Glutamatergic neuron (in vitro differentiated cells): Measurements from ENCODE around the gene CTH. TPM values are rescaled to one million over a fixed set of nuclear protein-coding genes. Genes with fewer than 3 reads are reported as not detected.

Source experiments
- DNase-seq: peaks from one replicate; pipeline ENCODE4 v3.0.0; 2022
- H3K27ac Mint-ChIP-seq: one replicate; pipeline ENCODE4 v1.8.0; 2020; ENCODE audit warnings: mild to moderate bottlenecking, mixed read lengths, inconsistent platforms; ENCODE audit not compliant: unreplicated experiment
- H3K27me3 Mint-ChIP-seq: one replicate; pipeline ENCODE4 v1.8.0; 2020; ENCODE audit warnings: mild to moderate bottlenecking, moderate library complexity, mixed read lengths, inconsistent platforms; ENCODE audit not compliant: unreplicated experiment
- H3K36me3 Mint-ChIP-seq: one replicate; pipeline ENCODE4 v1.8.0; 2020; ENCODE audit warnings: mild to moderate bottlenecking, mixed read lengths, inconsistent platforms; ENCODE audit not compliant: unreplicated experiment
- H3K4me1 Mint-ChIP-seq: one replicate; pipeline ENCODE4 v1.8.0; 2020; ENCODE audit warnings: mild to moderate bottlenecking, low read depth, mixed read lengths, inconsistent platforms; ENCODE audit not compliant: unreplicated experiment
- H3K4me3 Mint-ChIP-seq: one replicate; pipeline ENCODE4 v1.8.0; 2020; ENCODE audit warnings: mild to moderate bottlenecking, mixed read lengths, inconsistent platforms; ENCODE audit not compliant: unreplicated experiment
- H3K9me3 Mint-ChIP-seq: one replicate; pipeline ENCODE4 v1.8.0; 2020; ENCODE audit warnings: mild to moderate bottlenecking, moderate library complexity, mixed read lengths, inconsistent platforms; ENCODE audit not compliant: unreplicated experiment
- total RNA-seq: library from RNA; stranded (reverse); fragmentation: NEBNext Ultra II Directional; extraction: Animal tissue kit (Norgen Biotek cat#: 25700); gene quantifications from one replicate; pipeline ENCODE4 v1.2.1, GENCODE V29; 2021; ENCODE audit not compliant: unreplicated experiment
- TF ChIP-seq, protein P1 (sequence below): fragments of 200-600 bp; sonication (generic); IDR thresholded peaks from one replicate; pipeline ENCODE4 v1.5.0; 2021; ENCODE audit not compliant: partially characterized antibody, unreplicated experiment

The CTH gene
- total RNA-seq, 1 donor from 2014 or later, result 7.3 TPM

DNA sequence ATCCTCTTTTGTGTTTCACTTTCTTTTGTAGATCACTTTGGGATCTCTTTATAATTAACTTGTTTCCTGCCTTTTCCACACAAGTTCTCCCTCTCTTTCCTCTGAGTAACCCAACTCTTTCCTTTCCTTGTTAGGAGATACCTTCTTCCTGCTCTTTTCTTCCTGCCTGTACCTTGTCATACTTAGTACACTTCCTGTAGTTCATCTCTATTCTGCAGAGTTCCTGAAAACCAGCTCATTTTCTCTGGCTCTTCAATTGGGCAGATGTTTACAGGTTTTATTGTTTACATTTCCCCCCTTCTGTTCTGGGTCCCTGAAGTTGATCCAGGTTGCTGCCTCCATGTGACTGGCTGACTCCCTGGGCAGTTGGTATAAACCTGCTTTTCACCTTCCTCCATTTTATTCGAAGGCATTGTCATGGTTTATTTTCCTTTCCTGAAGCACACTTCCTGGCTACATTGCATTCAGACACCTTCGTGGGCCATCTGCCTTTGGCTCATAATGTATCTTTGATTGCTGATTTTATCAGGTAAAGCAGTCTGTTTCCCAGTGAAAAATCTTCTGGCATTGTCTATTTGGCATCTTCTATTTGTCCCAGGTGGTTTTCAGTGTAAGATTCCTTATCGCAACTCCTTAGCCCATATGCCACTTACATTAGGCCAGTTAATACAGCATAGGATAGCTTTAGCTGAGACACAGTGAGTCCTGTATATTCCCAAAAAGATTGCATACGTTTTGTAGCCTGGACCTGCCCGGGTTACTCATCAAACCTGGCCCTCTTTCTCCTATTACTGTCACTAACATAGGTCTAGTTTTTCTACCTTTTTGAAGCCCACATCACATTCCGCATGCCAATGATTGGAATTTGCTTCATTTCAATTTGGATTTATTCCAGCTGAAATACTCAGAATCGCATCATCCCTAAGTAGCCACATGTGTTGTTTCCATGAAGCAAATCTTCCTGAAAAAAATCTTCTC is 15.4 kb downstream of the CTH start:
- Mint-ChIP-seq H3K9me3 (no peaks in the 10 kb centered on the region), H3K4me3 (no peak overlapping the region), H3K27me3 (peaks cover 4% of the 10 kb centered on the region), H3K27ac (no peak overlapping the region), H3K4me1 (no peaks in the 10 kb centered on the region), H3K36me3 (no peaks in the 10 kb centered on the region)
- no peak for DNase-seq
- TF ChIP-seq, protein P1, sequence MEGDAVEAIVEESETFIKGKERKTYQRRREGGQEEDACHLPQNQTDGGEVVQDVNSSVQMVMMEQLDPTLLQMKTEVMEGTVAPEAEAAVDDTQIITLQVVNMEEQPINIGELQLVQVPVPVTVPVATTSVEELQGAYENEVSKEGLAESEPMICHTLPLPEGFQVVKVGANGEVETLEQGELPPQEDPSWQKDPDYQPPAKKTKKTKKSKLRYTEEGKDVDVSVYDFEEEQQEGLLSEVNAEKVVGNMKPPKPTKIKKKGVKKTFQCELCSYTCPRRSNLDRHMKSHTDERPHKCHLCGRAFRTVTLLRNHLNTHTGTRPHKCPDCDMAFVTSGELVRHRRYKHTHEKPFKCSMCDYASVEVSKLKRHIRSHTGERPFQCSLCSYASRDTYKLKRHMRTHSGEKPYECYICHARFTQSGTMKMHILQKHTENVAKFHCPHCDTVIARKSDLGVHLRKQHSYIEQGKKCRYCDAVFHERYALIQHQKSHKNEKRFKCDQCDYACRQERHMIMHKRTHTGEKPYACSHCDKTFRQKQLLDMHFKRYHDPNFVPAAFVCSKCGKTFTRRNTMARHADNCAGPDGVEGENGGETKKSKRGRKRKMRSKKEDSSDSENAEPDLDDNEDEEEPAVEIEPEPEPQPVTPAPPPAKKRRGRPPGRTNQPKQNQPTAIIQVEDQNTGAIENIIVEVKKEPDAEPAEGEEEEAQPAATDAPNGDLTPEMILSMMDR, result no peak

DNA sequence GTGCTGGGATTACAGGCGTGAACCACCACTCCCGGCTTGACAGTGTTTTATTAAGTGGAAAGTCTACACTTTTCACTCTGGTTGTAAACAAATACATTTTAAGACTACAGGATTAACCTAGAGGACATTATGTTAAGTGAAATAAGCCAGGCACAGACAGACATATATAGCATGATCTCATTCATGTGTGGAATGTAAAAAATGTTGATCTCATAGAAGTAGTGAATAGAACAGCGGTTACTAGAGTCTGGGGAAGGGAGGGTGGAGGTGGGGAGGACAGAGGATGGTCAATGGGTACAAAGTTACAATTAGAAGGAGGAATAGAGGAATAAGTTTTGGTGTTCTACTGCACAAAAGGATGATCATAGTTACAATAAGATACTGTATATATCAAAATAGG is 16.9 kb downstream of the CTH start:
- Mint-ChIP-seq H3K27me3 (peaks cover 4% of the 10 kb centered on the region), H3K36me3 (no peaks in the 10 kb centered on the region), H3K4me3 (no peak overlapping the region), H3K27ac (no peak overlapping the region), H3K9me3 (no peaks in the 10 kb centered on the region), H3K4me1 (no peaks in the 10 kb centered on the region)
- TF ChIP-seq, protein P1, result no peak
- no peak for DNase-seq

DNA sequence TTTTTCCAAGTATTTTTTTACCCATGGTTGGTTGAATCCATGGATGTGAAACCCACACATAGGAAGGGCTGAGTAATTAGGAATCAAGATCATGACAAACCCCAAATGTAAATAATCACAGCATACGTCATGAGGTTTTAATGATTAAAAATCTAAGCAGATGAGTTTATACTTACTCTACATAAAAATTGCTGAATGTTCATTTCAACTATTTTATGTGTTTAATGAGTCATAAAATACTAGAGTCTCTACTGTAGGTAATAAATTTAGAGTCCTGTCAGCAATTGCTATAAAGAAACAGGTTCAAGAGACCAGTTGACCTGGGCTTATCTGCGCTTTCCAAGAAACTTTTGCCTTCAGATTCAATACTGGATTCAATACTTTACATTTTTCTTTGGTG is 18.2 kb downstream of the CTH start:
- no peak for DNase-seq
- TF ChIP-seq, protein P1, result no peak
- H3K27me3 Mint-ChIP-seq, result peaks cover 4% of the 10 kb centered on the region
- H3K4me1 Mint-ChIP-seq, result no peaks in the 10 kb centered on the region
- no peaks in the 10 kb centered on the region for H3K9me3 Mint-ChIP-seq
- no peak overlapping the region for H3K27ac Mint-ChIP-seq
- no peaks in the 10 kb centered on the region for H3K36me3 Mint-ChIP-seq
- H3K4me3 Mint-ChIP-seq, result no peak overlapping the region

DNA sequence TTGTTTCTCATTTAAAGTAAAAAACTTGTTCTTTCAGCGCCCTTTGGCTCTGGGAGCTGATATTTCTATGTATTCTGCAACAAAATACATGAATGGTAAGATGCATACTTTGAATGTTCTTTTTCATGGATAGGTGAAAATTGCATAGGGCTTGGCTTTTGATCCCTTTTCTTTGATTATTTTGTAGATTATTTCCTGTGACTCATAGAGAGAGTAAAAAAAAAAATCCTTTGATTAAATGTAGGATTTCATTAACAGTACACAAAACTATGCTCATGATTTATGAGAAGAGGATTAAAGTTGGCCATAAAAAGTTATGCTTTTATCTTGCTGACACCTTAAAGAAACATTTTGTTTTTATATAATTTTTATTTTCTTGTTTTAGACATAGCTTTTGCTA is 18.7 kb downstream of the CTH start:
- TF ChIP-seq, protein P1, result no peak
- Mint-ChIP-seq H3K36me3 (no peaks in the 10 kb centered on the region), H3K4me3 (no peak overlapping the region), H3K27ac (no peak overlapping the region), H3K4me1 (no peaks in the 10 kb centered on the region), H3K27me3 (peaks cover 4% of the 10 kb centered on the region), H3K9me3 (no peaks in the 10 kb centered on the region)
- DNase-seq, result no peak

DNA sequence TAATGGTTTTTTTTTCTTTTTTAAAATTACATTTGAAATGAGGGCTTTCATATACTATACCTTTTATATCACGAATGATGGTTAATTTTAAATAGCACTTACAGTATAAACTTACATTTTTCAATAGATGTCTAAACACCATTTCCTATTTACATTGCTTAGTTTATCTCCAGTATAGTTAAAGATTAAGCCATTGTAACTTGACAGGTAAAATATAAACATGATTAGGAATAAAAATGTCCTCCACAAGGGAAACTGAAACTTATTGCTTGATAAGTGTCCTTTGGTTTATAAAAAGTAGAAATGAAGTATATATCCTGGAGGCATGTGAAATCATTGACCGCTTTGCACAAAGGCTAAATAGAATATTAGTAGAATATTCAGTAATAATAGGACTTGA is 20.2 kb downstream of the CTH start:
- H3K4me1 Mint-ChIP-seq, result no peaks in the 10 kb centered on the region
- DNase-seq, result no peak
- TF ChIP-seq, protein P1, result no peak
- no peaks in the 10 kb centered on the region for H3K36me3 Mint-ChIP-seq
- H3K27ac Mint-ChIP-seq, result no peak overlapping the region
- H3K9me3 Mint-ChIP-seq, result no peaks in the 10 kb centered on the region
- H3K4me3 Mint-ChIP-seq, result no peak overlapping the region
- peaks cover 2% of the 10 kb centered on the region for H3K27me3 Mint-ChIP-seq
